Keratinocyte (primary cell): ENCODE measurements around the gene SLC15A5. TPM values are rescaled to one million over a fixed set of nuclear protein-coding genes. Genes with fewer than 3 reads are reported as not detected.

Experiments
- DNase-seq: peaks from one replicate; pipeline ENCODE4 v3.0.0-alpha.2; 2011; ENCODE audit warnings: low read depth, missing footprints, low spot score
- FAIRE-seq: peaks from 2 replicates; lab custom pipeline; 2011; peaks lifted over from hg19 to GRCh38; lab: Jason Lieb, UNC
- H2AFZ ChIP-seq: 2 replicates; pipeline ENCODE4 v1.6.0; 2012; ENCODE audit warnings: low read length, control low read depth, inconsistent platforms; ENCODE audit not compliant: control insufficient read depth
- H3K27ac ChIP-seq: 2 replicates; pipeline ENCODE4 v1.5.1; 2011; ENCODE audit warnings: low read length; ENCODE audit not compliant: control insufficient read depth, insufficient read depth
- H3K27me3 ChIP-seq: 3 replicates; pipeline ENCODE4 v1.6.0; 2011; ENCODE audit warnings: low read length; ENCODE audit not compliant: control insufficient read depth, insufficient read depth; ENCODE audit errors: extremely low read depth
- H3K36me3 ChIP-seq, 2 experiments: 2 replicates in 1 of 2; 3 replicates in 1 of 2; pipeline ENCODE4 v1.5.1; 2011; ENCODE audit warnings: low read length in 2 of 2, mild to moderate bottlenecking in 1 of 2; ENCODE audit not compliant: control insufficient read depth in 2 of 2, insufficient read depth in 2 of 2; ENCODE audit errors: extremely low read depth in 1 of 2
- H3K4me1 ChIP-seq: 3 replicates; pipeline ENCODE4 v1.5.1; 2011; ENCODE audit warnings: low read length; ENCODE audit not compliant: control insufficient read depth, insufficient read depth; ENCODE audit errors: extremely low read depth
- H3K4me2 ChIP-seq: 3 replicates; pipeline ENCODE4 v1.6.0; 2011; ENCODE audit warnings: low read depth, low read length; ENCODE audit not compliant: control insufficient read depth, insufficient read depth; ENCODE audit errors: extremely low read depth
- H3K4me3 ChIP-seq, 3 experiments: fragments of 200-600 bp in 1 of 3; sonication (generic) in 1 of 3; 2 replicates in 2 of 3; 3 replicates in 1 of 3; pipeline ENCODE4 v1.5.1; 2011 to 2016; ENCODE audit warnings: low read length in 3 of 3, mild to moderate bottlenecking in 3 of 3, control low read depth in 2 of 3, inconsistent platforms in 1 of 3, low read depth in 1 of 3, mixed read lengths in 1 of 3, mixed run types in 1 of 3, moderate library complexity in 1 of 3; ENCODE audit not compliant: control insufficient read depth in 2 of 3, insufficient read depth in 2 of 3; ENCODE audit errors: extremely low read depth in 1 of 3
- H3K79me2 ChIP-seq: 2 replicates; pipeline ENCODE4 v1.6.0; 2012; ENCODE audit warnings: low read length; ENCODE audit not compliant: control insufficient read depth, insufficient read depth
- H3K9ac ChIP-seq: 3 replicates; pipeline ENCODE4 v1.6.0; 2011; ENCODE audit warnings: low read length; ENCODE audit not compliant: control insufficient read depth, insufficient read depth; ENCODE audit errors: extremely low read depth
- H3K9me1 ChIP-seq: 3 replicates; pipeline ENCODE4 v1.6.0; 2011; ENCODE audit warnings: low read length; ENCODE audit not compliant: control insufficient read depth, insufficient read depth; ENCODE audit errors: extremely low read depth
- H3K9me3 ChIP-seq: 2 replicates; pipeline ENCODE4 v1.5.1; 2012; ENCODE audit warnings: low read depth, low read length; ENCODE audit not compliant: control insufficient read depth
- H4K20me1 ChIP-seq: 3 replicates; pipeline ENCODE4 v1.6.0; 2011; ENCODE audit warnings: low read length; ENCODE audit not compliant: control insufficient read depth, insufficient read depth; ENCODE audit errors: extremely low read depth
- EZH2 ChIP-seq: IDR thresholded peaks from one replicate; pipeline ENCODE4 v1.6.1; 2012; ENCODE audit warnings: inconsistent platforms, mild to moderate bottlenecking, low read length, moderate library complexity
- dilution Hi-C: fragments of 300-500 bp; cut with MboI; formaldehyde crosslinking; loops from one replicate; pipeline ENCODE4 v1.7.0; 2020; ENCODE audit warnings: low sequenced_read_pairs; ENCODE audit not compliant: extremely low pct_ligation_motif_present
- polyA plus RNA-seq, 5 experiments: library from polyadenylated mRNA; depleted of rRNA in 3 of 5; stranded (reverse) in 3 of 5; stranded (forward) in 1 of 5; unstranded in 1 of 5; fragments of >200 nt; gene quantifications; 1 replicate in 1 of 5; 2 replicates in 3 of 5; 3 replicates in 1 of 5; pipeline versions ENCODE4 v1.2.1 to v1.2.3, GENCODE V29; 2011 to 2012; ENCODE audit warnings: missing spikeins in 2 of 5, low read depth in 1 of 5, low replicate concordance in 1 of 5
- TF ChIP-seq, protein P1 (sequence below), 3 experiments: IDR thresholded peaks in 1 of 3; conservative IDR thresholded peaks in 1 of 3; optimal IDR thresholded peaks in 1 of 3; 2 replicates in 2 of 3; 3 replicates in 1 of 3; pipeline versions ENCODE3 to v1.5.1; 2011; ENCODE audit warnings: low read length in 3 of 3, mild to moderate bottlenecking in 3 of 3, moderate library complexity in 2 of 3, control low read depth in 1 of 3, inconsistent platforms in 1 of 3; ENCODE audit not compliant: insufficient read depth in 2 of 3; ENCODE audit errors: extremely low read depth in 1 of 3

SLC15A5 gene
- polyA plus RNA-seq, 1 donor (not counting 4 experiments of a cell fraction or from before 2014, with no cell fraction given), result not detected

DNA sequence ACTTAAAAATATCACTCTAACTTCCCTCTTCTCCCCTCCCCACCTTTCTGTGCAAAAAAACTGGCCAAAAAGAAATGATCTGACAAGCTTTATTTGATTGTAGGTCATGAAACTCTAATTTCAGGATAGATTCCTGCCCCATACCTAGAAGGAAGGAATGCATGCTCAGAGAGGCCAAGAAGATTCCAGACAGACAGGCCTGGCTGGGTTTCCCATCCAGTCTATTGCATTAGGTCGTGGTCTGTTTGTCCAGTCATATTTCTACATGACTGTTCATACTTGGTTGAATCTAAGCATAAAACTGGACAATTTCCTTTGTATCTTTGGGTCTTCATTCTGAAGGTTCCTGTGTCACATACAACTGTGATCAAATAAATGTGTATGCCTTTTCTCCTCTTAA is 20.0 kb upstream of the SLC15A5 start:
- no peak overlapping the region for H3K9ac ChIP-seq
- H2AFZ ChIP-seq, result no peak overlapping the region
- H3K4me2 ChIP-seq, result no peak overlapping the region
- H3K79me2 ChIP-seq, result no peaks in the 10 kb centered on the region
- H3K27me3 ChIP-seq, result no peaks in the 10 kb centered on the region
- TF ChIP-seq EZH2, result no peak
- no peaks in the 10 kb centered on the region for H3K9me3 ChIP-seq
- no peak overlapping the region for H3K27ac ChIP-seq
- no peaks in the 10 kb centered on the region for H4K20me1 ChIP-seq
- dilution Hi-C loops, result no loop called here
- H3K36me3 ChIP-seq, result no peaks in the 10 kb centered on the region
- DNase-seq, result no peak
- H3K4me3 ChIP-seq, result no peak overlapping the region
- no peaks in the 10 kb centered on the region for H3K4me1 ChIP-seq
- no peak for FAIRE-seq
- H3K9me1 ChIP-seq, result no peaks in the 10 kb centered on the region

DNA sequence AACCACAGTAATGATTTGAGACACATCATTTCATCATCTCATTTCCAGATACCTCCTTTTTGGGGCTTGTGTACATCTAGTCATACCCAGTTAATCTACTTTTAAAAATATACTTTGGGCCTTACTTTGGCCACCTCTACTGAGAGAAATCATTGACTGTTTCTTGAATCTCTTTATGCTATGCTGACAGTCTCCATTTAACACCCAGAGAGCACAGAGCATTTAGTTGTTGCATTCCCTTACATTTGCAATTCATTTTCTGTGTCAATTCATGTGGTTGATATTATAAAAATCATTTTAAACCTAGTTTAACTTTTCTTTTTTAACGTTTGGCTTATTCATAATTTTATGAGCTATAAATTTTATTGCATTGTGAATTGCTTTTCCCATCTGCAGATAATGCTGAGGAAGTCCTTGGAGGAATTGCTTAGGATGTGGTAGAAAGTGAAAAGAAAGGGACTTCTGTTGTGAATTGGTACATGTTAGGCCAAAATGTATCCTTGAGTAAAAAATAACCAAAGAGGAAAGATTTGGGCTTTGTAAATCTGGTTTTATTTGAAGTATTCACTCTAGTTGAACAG is 17.0 kb upstream of the SLC15A5 start:
- Histone ChIP-seq H3K9me1 (no peaks in the 10 kb centered on the region), H3K9me3 (no peaks in the 10 kb centered on the region), H2AFZ (no peak overlapping the region), H4K20me1 (no peaks in the 10 kb centered on the region), H3K27ac (no peak overlapping the region), H3K79me2 (no peaks in the 10 kb centered on the region), H3K4me3 (no peak overlapping the region), H3K9ac (no peak overlapping the region), H3K4me1 (no peaks in the 10 kb centered on the region), H3K36me3 (no peaks in the 10 kb centered on the region), H3K4me2 (no peak overlapping the region), H3K27me3 (no peaks in the 10 kb centered on the region)
- FAIRE-seq, result no peak
- TF ChIP-seq, protein P1, sequence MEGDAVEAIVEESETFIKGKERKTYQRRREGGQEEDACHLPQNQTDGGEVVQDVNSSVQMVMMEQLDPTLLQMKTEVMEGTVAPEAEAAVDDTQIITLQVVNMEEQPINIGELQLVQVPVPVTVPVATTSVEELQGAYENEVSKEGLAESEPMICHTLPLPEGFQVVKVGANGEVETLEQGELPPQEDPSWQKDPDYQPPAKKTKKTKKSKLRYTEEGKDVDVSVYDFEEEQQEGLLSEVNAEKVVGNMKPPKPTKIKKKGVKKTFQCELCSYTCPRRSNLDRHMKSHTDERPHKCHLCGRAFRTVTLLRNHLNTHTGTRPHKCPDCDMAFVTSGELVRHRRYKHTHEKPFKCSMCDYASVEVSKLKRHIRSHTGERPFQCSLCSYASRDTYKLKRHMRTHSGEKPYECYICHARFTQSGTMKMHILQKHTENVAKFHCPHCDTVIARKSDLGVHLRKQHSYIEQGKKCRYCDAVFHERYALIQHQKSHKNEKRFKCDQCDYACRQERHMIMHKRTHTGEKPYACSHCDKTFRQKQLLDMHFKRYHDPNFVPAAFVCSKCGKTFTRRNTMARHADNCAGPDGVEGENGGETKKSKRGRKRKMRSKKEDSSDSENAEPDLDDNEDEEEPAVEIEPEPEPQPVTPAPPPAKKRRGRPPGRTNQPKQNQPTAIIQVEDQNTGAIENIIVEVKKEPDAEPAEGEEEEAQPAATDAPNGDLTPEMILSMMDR (optimal IDR thresholded peaks at IDR 0.05 in 1 of 3, IDR thresholded peaks at IDR 0.05 in 1 of 3, conservative IDR thresholded peaks at IDR 0.05 in 1 of 3; ENCODE audit: extremely low read depth in 1 of 3, insufficient read depth in 2 of 3, low read length in 3 of 3), result no peak
- no peak for TF ChIP-seq EZH2
- DNase-seq, result no peak
- dilution Hi-C loops, result no loop called here

GRCh38 chr12:16291032-16291431 is 13.5 kb upstream of the SLC15A5 start:
- no peak overlapping the region for H3K27ac ChIP-seq
- TF ChIP-seq, protein P1 (optimal IDR thresholded peaks at IDR 0.05 in 1 of 3, IDR thresholded peaks at IDR 0.05 in 1 of 3, conservative IDR thresholded peaks at IDR 0.05 in 1 of 3; ENCODE audit: extremely low read depth in 1 of 3, insufficient read depth in 2 of 3, low read length in 3 of 3), result no peak
- no peak for TF ChIP-seq EZH2
- H3K9ac ChIP-seq, result no peak overlapping the region
- H3K27me3 ChIP-seq, result no peaks in the 10 kb centered on the region
- no peak for FAIRE-seq
- no peak for DNase-seq
- no peak overlapping the region for H3K4me3 ChIP-seq
- no peak overlapping the region for H2AFZ ChIP-seq
- no peaks in the 10 kb centered on the region for H3K9me3 ChIP-seq
- no peaks in the 10 kb centered on the region for H3K4me1 ChIP-seq
- H4K20me1 ChIP-seq, result no peaks in the 10 kb centered on the region
- no peaks in the 10 kb centered on the region for H3K79me2 ChIP-seq
- dilution Hi-C loops, result no loop called here
- H3K9me1 ChIP-seq, result no peaks in the 10 kb centered on the region
- no peaks in the 10 kb centered on the region for H3K36me3 ChIP-seq
- no peak overlapping the region for H3K4me2 ChIP-seq
